ENCODE measurements around the gene INO80C. TPM values are rescaled to one million over a fixed set of nuclear protein-coding genes. Genes with fewer than 3 reads are reported as not detected.

INO80C gene
- total RNA-seq, 2 experiments from 2014 or later: 5.9 to 10.3 TPM

DNA sequence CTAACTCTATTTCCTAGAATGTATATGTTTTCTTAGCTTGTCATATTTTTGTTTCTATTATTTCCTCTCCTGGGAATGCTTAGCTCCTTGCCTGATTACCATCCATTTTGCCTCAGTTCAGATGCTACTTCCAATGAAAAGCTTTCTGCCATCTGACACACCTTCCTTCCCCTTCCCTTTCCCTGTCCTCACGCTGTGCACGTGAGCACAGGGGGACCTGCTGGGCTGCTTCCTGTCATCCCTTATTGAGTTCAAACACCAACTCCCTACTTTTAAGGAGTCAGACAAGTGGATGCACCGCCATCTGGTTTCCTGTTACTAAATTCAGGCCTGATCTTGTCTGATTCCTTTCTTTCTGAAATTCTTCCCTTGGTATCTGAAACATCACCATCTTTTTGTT lies 2.4 kb upstream of the INO80C start:
- ChIA-PET POLR2A (no interaction called here), CTCF (ENCODE audit: unreplicated experiment) (interaction anchor here (0.6 kb wide), 1 partner anchor 88 kb away, joined by 3 read pairs; no protein-coding TSS in a partner anchor)
- Histone ChIP-seq H4K20me1 (ENCODE audit: insufficient read depth, low read length) (no peaks in the 10 kb centered on the region), H3K4me2 (ENCODE audit: low read length) (no peak overlapping the region), H3K9me3 (ENCODE audit: low read length) (no peaks in the 10 kb centered on the region), H3K27ac (ENCODE audit: low read depth, low read length, poor library complexity, severe bottlenecking) (no peak overlapping the region), H3K4me3 (ENCODE audit: low read depth, low read length, poor library complexity, severe bottlenecking) (no peak overlapping the region), H3K79me2 (ENCODE audit: insufficient read depth, low read depth, low read length) (no peaks in the 10 kb centered on the region), H3K36me3 (ENCODE audit: insufficient read depth, low read length) (no peaks in the 10 kb centered on the region), H3K4me1 (ENCODE audit: insufficient read depth, low read length, poor library complexity, severe bottlenecking) (peaks cover 11% of the 10 kb centered on the region), H2AFZ (ENCODE audit: low read length) (no peak overlapping the region), H3K9me2 (ENCODE audit: insufficient read depth, low read length) (no peaks in the 10 kb centered on the region)
- intact Hi-C loops (cut with micrococcal nuclease; ENCODE audit: unreplicated experiment): no loop called here
- DNase-seq (ENCODE audit: low spot score): no peak
- no peak for TF ChIP-seq EZH2phosphoT487 (IDR thresholded peaks at IDR 0.05; ENCODE audit: borderline replicate concordance, low read depth, low read length)
- TF ChIP-seq, protein P1, sequence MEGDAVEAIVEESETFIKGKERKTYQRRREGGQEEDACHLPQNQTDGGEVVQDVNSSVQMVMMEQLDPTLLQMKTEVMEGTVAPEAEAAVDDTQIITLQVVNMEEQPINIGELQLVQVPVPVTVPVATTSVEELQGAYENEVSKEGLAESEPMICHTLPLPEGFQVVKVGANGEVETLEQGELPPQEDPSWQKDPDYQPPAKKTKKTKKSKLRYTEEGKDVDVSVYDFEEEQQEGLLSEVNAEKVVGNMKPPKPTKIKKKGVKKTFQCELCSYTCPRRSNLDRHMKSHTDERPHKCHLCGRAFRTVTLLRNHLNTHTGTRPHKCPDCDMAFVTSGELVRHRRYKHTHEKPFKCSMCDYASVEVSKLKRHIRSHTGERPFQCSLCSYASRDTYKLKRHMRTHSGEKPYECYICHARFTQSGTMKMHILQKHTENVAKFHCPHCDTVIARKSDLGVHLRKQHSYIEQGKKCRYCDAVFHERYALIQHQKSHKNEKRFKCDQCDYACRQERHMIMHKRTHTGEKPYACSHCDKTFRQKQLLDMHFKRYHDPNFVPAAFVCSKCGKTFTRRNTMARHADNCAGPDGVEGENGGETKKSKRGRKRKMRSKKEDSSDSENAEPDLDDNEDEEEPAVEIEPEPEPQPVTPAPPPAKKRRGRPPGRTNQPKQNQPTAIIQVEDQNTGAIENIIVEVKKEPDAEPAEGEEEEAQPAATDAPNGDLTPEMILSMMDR (conservative IDR thresholded peaks at IDR 0.05; ENCODE audit: low read length): no peak
- BruUV-seq (replicated peaks): no TSS peak

DNA sequence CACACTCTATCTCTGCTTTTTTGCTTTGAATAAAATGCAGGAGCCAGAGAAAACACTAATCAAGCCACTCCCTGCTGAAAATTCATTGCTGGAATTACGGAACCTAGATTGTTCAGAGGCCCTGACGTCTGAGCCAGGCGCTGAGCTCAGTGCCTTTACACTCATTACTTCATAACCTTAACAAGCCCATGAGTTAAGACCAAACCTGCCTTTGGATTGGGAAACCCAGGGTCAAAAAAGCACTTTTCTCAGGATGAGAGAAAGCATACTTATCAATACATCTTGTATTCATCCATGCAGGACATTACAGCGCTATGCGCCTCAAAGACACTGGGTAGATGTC lies 762 bp downstream of the INO80C start:
- Histone ChIP-seq H2AFZ (ENCODE audit: low read length) (peak overlapping the region; percentile 90), H3K4me3 (ENCODE audit: low read depth, low read length, poor library complexity, severe bottlenecking) (peak overlapping the region; percentile 71), H3K4me1 (ENCODE audit: insufficient read depth, low read length, poor library complexity, severe bottlenecking) (peaks cover 11% of the 10 kb centered on the region), H3K9me3 (ENCODE audit: low read length) (no peaks in the 10 kb centered on the region), H3K36me3 (ENCODE audit: insufficient read depth, low read length) (no peaks in the 10 kb centered on the region), H3K79me2 (ENCODE audit: insufficient read depth, low read depth, low read length) (no peaks in the 10 kb centered on the region), H3K9me2 (ENCODE audit: insufficient read depth, low read length) (no peaks in the 10 kb centered on the region), H4K20me1 (ENCODE audit: insufficient read depth, low read length) (no peaks in the 10 kb centered on the region), H3K4me2 (ENCODE audit: low read length) (peak overlapping the region; percentile 93), H3K27ac (ENCODE audit: low read depth, low read length, poor library complexity, severe bottlenecking) (peak overlapping the region; percentile 47)
- no peak for DNase-seq (ENCODE audit: low spot score)
- TF ChIP-seq, protein P1 (conservative IDR thresholded peaks at IDR 0.05; ENCODE audit: low read length): no peak
- TF ChIP-seq EZH2phosphoT487 (IDR thresholded peaks at IDR 0.05; ENCODE audit: borderline replicate concordance, low read depth, low read length): no peak
- intact Hi-C loops (cut with micrococcal nuclease; ENCODE audit: unreplicated experiment): loop anchor here (5.0 kb wide), 1 partner anchor 90 kb away; no protein-coding TSS in a partner anchor
- ChIA-PET POLR2A (interaction anchor here (0.7 to 1.1 kb wide), 2 partner anchors 19 to 83 kb away, joined by 3 read pairs; no protein-coding TSS in a partner anchor), CTCF (ENCODE audit: unreplicated experiment) (no interaction called here)
- BruUV-seq (replicated peaks): TSS peak; percentile 77

DNA sequence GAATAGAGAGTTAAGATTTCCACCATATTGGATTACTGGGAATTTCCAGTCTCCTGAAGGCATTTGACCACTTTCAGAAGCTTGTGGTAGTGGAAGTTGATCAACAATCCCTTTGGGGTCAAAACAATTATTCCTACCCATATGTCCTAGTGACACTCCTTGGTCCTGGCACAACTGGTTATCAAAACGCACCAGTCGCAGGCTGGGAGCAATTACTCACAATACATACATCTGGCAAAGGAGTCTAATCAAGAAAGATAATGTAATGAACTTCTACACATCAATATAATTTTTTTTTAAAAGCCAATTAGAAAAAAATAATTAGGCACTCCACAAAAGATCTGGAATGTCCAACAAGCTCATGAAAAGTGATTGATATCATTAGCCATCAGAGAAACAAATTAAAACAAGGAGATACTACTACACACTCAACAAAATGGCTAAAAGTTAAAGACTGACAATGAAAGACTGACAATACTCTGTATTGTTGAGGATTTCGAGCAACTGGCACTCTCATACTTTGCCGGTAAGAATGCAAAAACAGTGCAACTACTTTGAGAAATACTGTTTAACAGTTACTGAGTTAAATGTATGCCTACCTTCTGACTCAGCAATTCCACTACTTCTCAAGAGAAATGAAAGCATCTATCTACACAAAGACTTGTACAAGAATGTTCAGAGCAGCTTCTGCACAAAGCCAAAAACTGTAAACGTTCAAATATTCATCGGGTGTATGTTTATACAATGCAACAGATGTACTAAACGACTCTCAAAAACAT lies 2.0 kb downstream of the INO80C start:
- H3K79me2 ChIP-seq (ENCODE audit: insufficient read depth, low read depth, low read length): no peaks in the 10 kb centered on the region
- H3K4me2 ChIP-seq (ENCODE audit: low read length): peak overlapping the region; percentile 93; the same call in 1 of the 2 replicates
- intact Hi-C loops (cut with micrococcal nuclease; ENCODE audit: unreplicated experiment): loop anchor here (5.0 kb wide), 1 partner anchor 88 kb away; no protein-coding TSS in a partner anchor
- peaks cover 11% of the 10 kb centered on the region for H3K4me1 ChIP-seq (ENCODE audit: insufficient read depth, low read length, poor library complexity, severe bottlenecking)
- H3K27ac ChIP-seq (ENCODE audit: low read depth, low read length, poor library complexity, severe bottlenecking): no peak overlapping the region
- no peak for DNase-seq (ENCODE audit: low spot score)
- H3K36me3 ChIP-seq (ENCODE audit: insufficient read depth, low read length): no peaks in the 10 kb centered on the region
- CTCF ChIA-PET (ENCODE audit: unreplicated experiment): no interaction called here
- no peak overlapping the region for H2AFZ ChIP-seq (ENCODE audit: low read length)
- no peaks in the 10 kb centered on the region for H4K20me1 ChIP-seq (ENCODE audit: insufficient read depth, low read length)
- H3K4me3 ChIP-seq (ENCODE audit: low read depth, low read length, poor library complexity, severe bottlenecking): no peak overlapping the region
- no peak for TF ChIP-seq EZH2phosphoT487 (IDR thresholded peaks at IDR 0.05; ENCODE audit: borderline replicate concordance, low read depth, low read length)
- TF ChIP-seq, protein P1 (conservative IDR thresholded peaks at IDR 0.05; ENCODE audit: low read length): no peak
- no peaks in the 10 kb centered on the region for H3K9me2 ChIP-seq (ENCODE audit: insufficient read depth, low read length)
- POLR2A ChIA-PET: interaction anchor here (0.8 to 1.2 kb wide), 3 partner anchors 83 to 151 kb away, joined by 3 to 4 read pairs (median 4); partner anchors contain the start of gene ZNF24
- no TSS peak for BruUV-seq (replicated peaks)
- no peaks in the 10 kb centered on the region for H3K9me3 ChIP-seq (ENCODE audit: low read length)

Data from OCI-LY7 (cell line).